Trophoblast cell (in vitro differentiated cells and primary cell): ENCODE measurements around the gene TENT5A.

ENCODE experiments used
- DNase-seq, 2 donors: peaks; one replicate each; pipeline ENCODE4 v3.0.0-alpha.2; 2016
- H2AFZ ChIP-seq: 2 replicates; pipeline ENCODE4 v1.6.1; 2013; ENCODE audit warnings: low read length, moderate library complexity, mild to moderate bottlenecking; ENCODE audit not compliant: insufficient read depth, poor library complexity
- H2AK5ac ChIP-seq: 2 replicates; pipeline ENCODE4 v1.6.1; 2013; ENCODE audit warnings: mild to moderate bottlenecking, low read length
- H2BK120ac ChIP-seq: 2 replicates; pipeline ENCODE4 v1.6.1; 2013; ENCODE audit warnings: low read length, mild to moderate bottlenecking, moderate library complexity; ENCODE audit not compliant: insufficient read depth, poor library complexity
- H2BK12ac ChIP-seq: 2 replicates; pipeline ENCODE4 v1.6.1; 2013; ENCODE audit warnings: mild to moderate bottlenecking, low read length, moderate library complexity
- H2BK5ac ChIP-seq: 2 replicates; pipeline ENCODE4 v1.6.1; 2013; ENCODE audit warnings: low read length, low read depth, moderate library complexity, mild to moderate bottlenecking; ENCODE audit not compliant: poor library complexity
- H3K14ac ChIP-seq: 2 replicates; pipeline ENCODE4 v1.6.1; 2013; ENCODE audit warnings: mild to moderate bottlenecking, low read length
- H3K18ac ChIP-seq: 2 replicates; pipeline ENCODE4 v1.6.1; 2013; ENCODE audit warnings: mild to moderate bottlenecking, low read length
- H3K23ac ChIP-seq: 2 replicates; pipeline ENCODE4 v1.6.1; 2013; ENCODE audit warnings: low read length
- H3K27ac ChIP-seq: 2 replicates; pipeline ENCODE4 v1.5.1; 2013; ENCODE audit warnings: low read depth, mild to moderate bottlenecking, inconsistent platforms, low read length, moderate library complexity
- H3K27me3 ChIP-seq: 2 replicates; pipeline ENCODE4 v1.6.1; 2013; ENCODE audit warnings: inconsistent platforms, mild to moderate bottlenecking, low read length, moderate library complexity; ENCODE audit not compliant: insufficient read depth
- H3K36me3 ChIP-seq, 2 experiments: 1 replicate in 1 of 2; 2 replicates in 1 of 2; pipeline ENCODE4 v1.6.1; 2013; ENCODE audit warnings: low read length in 2 of 2, mild to moderate bottlenecking in 2 of 2, moderate library complexity in 1 of 2; ENCODE audit not compliant: insufficient read depth in 2 of 2, control insufficient read depth in 1 of 2
- H3K4ac ChIP-seq: 2 replicates; pipeline ENCODE4 v1.6.1; 2013; ENCODE audit warnings: low read depth, mild to moderate bottlenecking, low read length, moderate library complexity
- H3K4me1 ChIP-seq, 2 experiments: 1 replicate in 1 of 2; 2 replicates in 1 of 2; pipeline ENCODE4 v1.6.1; 2013; ENCODE audit warnings: low read length in 2 of 2, mild to moderate bottlenecking in 2 of 2, moderate library complexity in 1 of 2; ENCODE audit not compliant: insufficient read depth in 2 of 2, control insufficient read depth in 1 of 2
- H3K4me2 ChIP-seq: 2 replicates; pipeline ENCODE4 v1.6.1; 2013; ENCODE audit warnings: inconsistent platforms, mild to moderate bottlenecking, low read length, moderate library complexity
- H3K4me3 ChIP-seq: 2 replicates; pipeline ENCODE4 v1.5.1; 2013; ENCODE audit warnings: mild to moderate bottlenecking, low read depth, low read length, inconsistent platforms
- H3K79me1 ChIP-seq: one replicate; pipeline ENCODE4 v1.6.1; 2013; ENCODE audit warnings: low read length
- H3K79me2 ChIP-seq: 2 replicates; pipeline ENCODE4 v1.6.1; 2013; ENCODE audit warnings: low read length, mild to moderate bottlenecking; ENCODE audit not compliant: control insufficient read depth, insufficient read depth, poor library complexity
- H3K9ac ChIP-seq: 2 replicates; pipeline ENCODE4 v1.6.1; 2013; ENCODE audit warnings: mild to moderate bottlenecking, low read length
- H3K9me3 ChIP-seq: 2 replicates; pipeline ENCODE4 v1.6.1; 2013; ENCODE audit warnings: low read depth, mild to moderate bottlenecking, control low read depth, inconsistent platforms, low read length; ENCODE audit not compliant: insufficient read depth
- H4K12ac ChIP-seq: 2 replicates; pipeline ENCODE4 v1.6.1; 2013; ENCODE audit warnings: low read depth, mild to moderate bottlenecking, low read length, moderate library complexity
- H4K8ac ChIP-seq: 2 replicates; pipeline ENCODE4 v1.6.1; 2013; ENCODE audit warnings: low read depth, mild to moderate bottlenecking, low read length, moderate library complexity
- H4K91ac ChIP-seq: one replicate; pipeline ENCODE4 v1.6.1; 2013; ENCODE audit warnings: low read depth, mild to moderate bottlenecking, low read length, moderate library complexity
- WGBS: extraction: QIAGEN DNeasy Blood & Tissue Kit; methylation state at CpG from one replicate; pipeline ENCODE4 v1.1.7; 2013; ENCODE audit warnings: missing lambda C conversion rate; ENCODE audit not compliant: insufficient read length, insufficient coverage; ENCODE audit errors: extremely low coverage; 5-methylcytosine and 5-hydroxymethylcytosine counted together

The TENT5A gene

GRCh38 chr6:81791756-81792155, 39.3 kb upstream of the TENT5A start:
- Histone ChIP-seq H3K4me3 (no peak overlapping the region), H3K18ac (no peak overlapping the region)
- no CpG with 5 or more reads among the region's 2 CpGs for WGBS

GRCh38 chr6:81790034-81790433, 37.6 kb upstream of the TENT5A start:
- no peaks in the 10 kb centered on the region for H3K36me3 ChIP-seq
- WGBS: no CpG with 5 or more reads among the region's 2 CpGs
- no peak overlapping the region for H3K4me3 ChIP-seq
- no peak overlapping the region for H4K8ac ChIP-seq
- no peak overlapping the region for H3K14ac ChIP-seq
- H3K9me3 ChIP-seq: no peaks in the 10 kb centered on the region
- H2BK120ac ChIP-seq: no peak overlapping the region
- H4K91ac ChIP-seq: no peak overlapping the region
- no peak overlapping the region for H3K4me2 ChIP-seq
- H2AFZ ChIP-seq: no peak overlapping the region
- H2BK12ac ChIP-seq: no peak overlapping the region
- no peak overlapping the region for H4K12ac ChIP-seq
- DNase-seq: no peak
- no peak overlapping the region for H2AK5ac ChIP-seq
- H3K27ac ChIP-seq: no peak overlapping the region
- no peaks in the 10 kb centered on the region for H3K79me1 ChIP-seq
- H3K27me3 ChIP-seq: no peaks in the 10 kb centered on the region
- H3K18ac ChIP-seq: no peak overlapping the region
- H3K4ac ChIP-seq: no peak overlapping the region
- H3K4me1 ChIP-seq: no peaks in the 10 kb centered on the region
- H2BK5ac ChIP-seq: no peak overlapping the region
- no peaks in the 10 kb centered on the region for H3K79me2 ChIP-seq
- no peak overlapping the region for H3K9ac ChIP-seq
- no peak overlapping the region for H3K23ac ChIP-seq

More at GRCh38 chr6:81791756-81792155, 39.3 kb upstream of the TENT5A start:
- Histone ChIP-seq H4K91ac (no peak overlapping the region), H3K9me3 (no peaks in the 10 kb centered on the region), H3K4me1 (no peaks in the 10 kb centered on the region), H3K36me3 (no peaks in the 10 kb centered on the region), H2BK120ac (no peak overlapping the region), H3K14ac (no peak overlapping the region), H4K8ac (no peak overlapping the region), H3K23ac (no peak overlapping the region), H2BK5ac (no peak overlapping the region), H2AK5ac (no peak overlapping the region), H3K9ac (no peak overlapping the region), H2AFZ (no peak overlapping the region), H3K27ac (no peak overlapping the region), H4K12ac (no peak overlapping the region), H2BK12ac (no peak overlapping the region), H3K79me1 (no peaks in the 10 kb centered on the region), H3K4ac (no peak overlapping the region), H3K27me3 (no peaks in the 10 kb centered on the region), H3K79me2 (no peaks in the 10 kb centered on the region), H3K4me2 (no peak overlapping the region)
- no peak for DNase-seq

- no peaks in the 10 kb centered on the region for H3K79me2 ChIP-seq
- H2BK5ac ChIP-seq: no peak overlapping the region
- no peaks in the 10 kb centered on the region for H3K4me1 ChIP-seq
- H2BK120ac ChIP-seq: no peak overlapping the region
- no peak overlapping the region for H2AFZ ChIP-seq
- no peak overlapping the region for H3K23ac ChIP-seq
- H3K4ac ChIP-seq: no peak overlapping the region
- H4K8ac ChIP-seq: no peak overlapping the region
- H4K91ac ChIP-seq: no peak overlapping the region
- H3K14ac ChIP-seq: no peak overlapping the region
- no peak overlapping the region for H3K27ac ChIP-seq
- no peak overlapping the region for H3K9ac ChIP-seq
- no peak overlapping the region for H4K12ac ChIP-seq
- H2BK12ac ChIP-seq: no peak overlapping the region
- no peaks in the 10 kb centered on the region for H3K36me3 ChIP-seq
- H3K9me3 ChIP-seq: no peaks in the 10 kb centered on the region
- WGBS: no CpG with 5 or more reads among the region's 1 CpG
- H3K4me2 ChIP-seq: no peak overlapping the region
- H2AK5ac ChIP-seq: no peak overlapping the region
- no peak overlapping the region for H3K18ac ChIP-seq
- no peak overlapping the region for H3K4me3 ChIP-seq
- no peak for DNase-seq
- H3K79me1 ChIP-seq: no peaks in the 10 kb centered on the region
- H3K27me3 ChIP-seq: no peaks in the 10 kb centered on the region
These were observed 36.8 kb upstream of the TENT5A start for GRCh38 chr6:81789291-81789690.

- Histone ChIP-seq H3K4me3 (no peak overlapping the region), H4K8ac (no peak overlapping the region), H4K12ac (no peak overlapping the region), H2AK5ac (no peak overlapping the region), H3K79me2 (no peaks in the 10 kb centered on the region), H3K27me3 (no peaks in the 10 kb centered on the region), H2BK120ac (no peak overlapping the region), H3K9me3 (no peaks in the 10 kb centered on the region), H4K91ac (no peak overlapping the region), H3K4ac (no peak overlapping the region), H3K27ac (no peak overlapping the region), H3K4me2 (no peak overlapping the region), H3K9ac (no peak overlapping the region), H3K14ac (no peak overlapping the region), H2BK5ac (no peak overlapping the region), H2AFZ (no peak overlapping the region), H3K4me1 (no peaks in the 10 kb centered on the region), H3K36me3 (no peaks in the 10 kb centered on the region), H3K23ac (no peak overlapping the region), H3K79me1 (no peaks in the 10 kb centered on the region), H2BK12ac (no peak overlapping the region), H3K18ac (no peak overlapping the region)
- no peak for DNase-seq
These were observed 36.3 kb upstream of the TENT5A start for GRCh38 chr6:81788748-81789147.
